GM19193 (cell line): ENCODE measurements around the gene CRADD.

Experiments
- POLR2A ChIP-seq: IDR thresholded peaks from 4 replicates; pipeline ENCODE4 v1.6.1; 2011; ENCODE audit not compliant: insufficient read depth, insufficient read length; ENCODE audit errors: extremely low read depth

The CRADD gene

DNA sequence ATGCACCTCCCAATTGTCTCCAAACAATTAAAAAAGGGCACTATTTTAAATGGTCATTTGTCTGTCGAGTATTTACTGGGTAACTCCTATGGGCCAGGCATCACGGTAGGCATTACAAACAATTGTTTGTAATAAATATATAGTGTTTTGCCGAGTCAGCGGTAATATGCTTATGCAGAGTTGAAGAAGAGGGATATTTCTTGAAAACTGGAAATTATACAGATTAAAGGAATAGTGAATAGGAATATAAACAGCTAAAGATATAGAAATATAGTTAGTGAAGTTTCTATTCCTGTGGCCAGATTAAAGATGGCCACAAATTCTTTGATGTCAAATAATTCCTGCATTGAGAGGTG is 13.5 kb upstream of the CRADD start:
- no peak for TF ChIP-seq POLR2A

DNA sequence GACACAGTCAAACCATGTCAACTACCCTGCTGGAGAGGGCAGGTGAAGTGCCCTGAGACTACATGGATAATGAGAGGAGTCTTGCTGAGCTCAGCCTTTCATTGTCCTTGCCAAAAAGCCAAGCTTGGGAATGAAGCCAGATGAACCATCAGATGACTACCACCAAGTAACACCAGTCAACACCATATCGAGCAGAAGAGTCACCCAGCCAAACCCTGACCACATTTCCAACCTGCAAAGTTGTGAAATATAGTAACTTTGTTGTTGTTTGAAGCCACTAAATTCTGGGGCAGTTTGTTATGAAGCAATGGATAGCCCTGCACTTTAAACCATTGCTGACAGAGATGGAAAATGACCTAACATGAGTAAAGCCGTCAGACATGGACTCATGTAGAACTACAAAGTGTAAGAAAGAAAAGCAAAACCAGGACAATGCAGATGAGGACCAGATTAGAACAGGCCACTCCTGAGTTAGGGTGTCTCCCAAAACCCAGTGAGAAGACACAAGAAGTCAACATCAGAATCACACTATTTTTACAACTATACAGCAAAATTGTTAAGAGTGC is 12.5 kb upstream of the CRADD start:
- TF ChIP-seq POLR2A, result no peak

DNA sequence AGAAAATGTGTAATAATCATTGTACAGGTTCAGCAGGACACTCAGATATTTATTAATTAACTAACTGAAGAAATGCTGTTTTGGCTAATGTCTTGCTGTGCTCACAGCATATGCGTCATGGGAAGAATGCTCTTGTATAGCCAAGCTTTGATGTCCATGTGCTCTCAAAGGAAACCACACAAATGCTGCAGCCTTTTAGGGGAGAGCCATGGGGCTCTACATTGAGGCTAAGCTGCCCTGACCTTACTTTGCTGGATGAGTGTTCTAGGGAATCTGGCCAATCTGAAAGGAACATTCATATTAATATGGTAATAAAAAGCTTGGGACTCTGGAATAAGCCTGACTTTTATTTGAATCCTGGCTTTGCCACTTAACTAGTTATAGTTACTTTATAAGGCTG is 9.5 kb upstream of the CRADD start:
- TF ChIP-seq POLR2A, result no peak

GRCh38 chr12:93668919-93669418 is 8.2 kb upstream of the CRADD start:
- no peak for TF ChIP-seq POLR2A

- TF ChIP-seq POLR2A, result no peak
Measured at GRCh38 chr12:93669452-93669851, 7.7 kb upstream of the CRADD start.

DNA sequence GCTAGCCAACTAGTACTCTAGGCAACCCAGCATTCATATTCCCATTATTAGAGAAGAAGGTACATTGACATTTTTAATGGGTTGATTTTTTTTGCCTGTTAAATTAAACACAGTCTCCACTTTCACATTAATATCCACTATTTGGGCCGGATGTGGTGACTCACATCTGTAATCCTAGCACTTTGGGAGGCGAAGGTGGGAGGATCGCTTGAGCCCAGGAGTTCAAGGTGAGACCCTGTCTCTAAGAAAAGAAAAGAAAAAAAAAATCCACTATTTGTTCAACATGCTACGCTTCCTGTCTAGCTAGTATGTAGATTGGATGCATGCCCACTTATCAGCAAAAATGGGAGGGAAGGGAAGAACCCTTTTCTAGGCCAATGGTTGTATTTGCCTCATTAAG is 7.1 kb upstream of the CRADD start:
- TF ChIP-seq POLR2A, result no peak

DNA sequence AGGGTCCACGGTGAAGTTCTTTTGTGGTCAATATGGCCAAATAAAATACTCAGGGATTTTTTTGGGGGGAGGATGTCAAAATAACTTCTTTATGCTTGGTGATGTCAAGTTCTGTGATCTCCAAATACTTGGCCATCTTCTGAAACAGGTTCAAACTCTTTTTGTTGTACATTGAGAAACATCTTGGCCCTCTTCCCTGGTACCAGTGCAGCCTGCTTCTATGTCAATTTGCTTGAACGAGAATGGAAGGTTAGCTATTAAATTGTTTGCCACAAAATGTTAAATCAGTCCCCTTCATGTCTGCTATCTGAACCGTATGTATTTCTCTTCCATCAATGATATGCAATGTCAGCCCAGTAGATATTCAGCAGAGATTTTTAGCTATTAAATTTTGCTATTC is 6.1 kb upstream of the CRADD start:
- TF ChIP-seq POLR2A, result no peak

- TF ChIP-seq POLR2A, result no peak
Measured at GRCh38 chr12:93673084-93673483, 4.1 kb upstream of the CRADD start.

- TF ChIP-seq POLR2A, result no peak
Measured at GRCh38 chr12:93674386-93674785, 2.8 kb upstream of the CRADD start.

GRCh38 chr12:93676408-93677194 is 574 bp upstream of the CRADD start:
- TF ChIP-seq POLR2A, result no peak

- TF ChIP-seq POLR2A, result no peak
Measured at GRCh38 chr12:93678779-93679178, 1.6 kb downstream of the CRADD start.

GRCh38 chr12:93679308-93679925 is 2.2 kb downstream of the CRADD start:
- TF ChIP-seq POLR2A, result no peak

GRCh38 chr12:93680006-93680405 is 2.8 kb downstream of the CRADD start:
- no peak for TF ChIP-seq POLR2A

GRCh38 chr12:93682846-93683261 is 5.7 kb downstream of the CRADD start:
- no peak for TF ChIP-seq POLR2A

DNA sequence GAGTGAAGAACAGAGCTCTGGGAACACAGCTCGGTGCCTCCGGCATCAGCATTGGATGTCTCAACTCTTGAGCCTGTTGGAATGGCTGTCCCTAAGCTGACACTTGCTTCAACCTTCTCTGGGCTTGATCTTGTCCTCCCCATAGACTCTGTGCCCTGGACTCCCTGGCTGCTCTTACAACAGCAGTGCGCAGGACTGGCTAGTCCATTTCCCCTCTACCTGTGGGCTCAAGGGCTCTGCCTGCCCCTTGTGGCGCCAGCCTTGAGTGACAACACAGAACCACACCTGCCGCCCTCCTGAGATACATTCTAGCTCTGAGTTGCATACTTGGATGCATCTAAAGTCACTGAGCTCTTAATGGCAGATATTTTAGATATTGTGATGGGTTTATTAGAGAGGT is 6.2 kb downstream of the CRADD start:
- no peak for TF ChIP-seq POLR2A

DNA sequence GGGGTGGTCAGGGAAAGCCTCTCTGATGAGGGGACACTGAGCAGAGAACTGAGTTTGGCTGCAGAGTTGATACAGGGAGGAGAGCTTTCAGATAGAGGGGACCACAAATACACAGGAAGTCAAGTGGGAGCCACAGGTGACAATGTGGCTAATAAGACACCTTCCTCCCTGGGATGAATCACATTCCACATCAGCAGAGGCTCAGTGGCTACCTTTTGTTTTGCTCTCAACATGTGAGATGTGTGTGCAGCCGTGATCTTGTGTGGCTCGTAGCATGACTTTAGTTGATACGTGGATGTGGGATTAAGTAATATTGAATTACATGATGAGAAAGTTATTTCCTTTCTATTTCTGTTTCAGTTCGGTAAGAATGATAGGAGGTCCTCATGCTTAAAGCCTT is 7.5 kb downstream of the CRADD start:
- no peak for TF ChIP-seq POLR2A
